Lower leg skin (tissue), 3 donors: Measurements from ENCODE around the gene ARHGAP25.

ENCODE experiments used
- POLR2A ChIP-seq, 2 donors: fragments of 450-650 bp; IDR thresholded peaks; one replicate each; pipeline ENCODE4 v1.6.1; 2016 to 2017; ENCODE audit warnings: antibody characterized with exemption in 2 of 2, mild to moderate bottlenecking in 1 of 2, moderate library complexity in 1 of 2
- TF ChIP-seq, protein P1 (sequence below), 3 donors: fragments of 450-650 bp; IDR thresholded peaks; one replicate each; pipeline ENCODE4 v1.5.1; 2016; ENCODE audit warnings: antibody characterized with exemption in 3 of 3, mild to moderate bottlenecking in 3 of 3, moderate library complexity in 2 of 3

DNA sequence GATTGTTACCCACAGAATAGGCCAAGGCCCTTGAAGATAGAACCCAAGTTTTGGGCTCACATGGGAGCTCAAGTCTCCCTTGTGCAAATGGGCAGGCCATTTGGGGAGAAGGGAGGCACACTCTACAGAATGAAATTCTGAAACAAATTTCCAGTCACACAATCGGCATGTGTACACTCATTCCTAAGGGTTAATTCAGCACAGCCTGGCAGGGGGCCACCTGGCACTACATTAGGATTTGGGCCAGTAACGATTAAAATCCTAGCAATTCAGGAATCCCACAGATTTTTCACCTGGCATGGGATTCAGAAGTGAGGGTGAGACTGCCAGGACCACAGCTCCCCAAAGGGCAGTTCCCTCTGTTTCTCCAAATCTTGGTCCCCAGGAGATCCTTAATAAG is 90.2 kb downstream of the ARHGAP25 start:
- TF ChIP-seq POLR2A (IDR thresholded peaks at IDR 0.05), result no peak
- TF ChIP-seq, protein P1, sequence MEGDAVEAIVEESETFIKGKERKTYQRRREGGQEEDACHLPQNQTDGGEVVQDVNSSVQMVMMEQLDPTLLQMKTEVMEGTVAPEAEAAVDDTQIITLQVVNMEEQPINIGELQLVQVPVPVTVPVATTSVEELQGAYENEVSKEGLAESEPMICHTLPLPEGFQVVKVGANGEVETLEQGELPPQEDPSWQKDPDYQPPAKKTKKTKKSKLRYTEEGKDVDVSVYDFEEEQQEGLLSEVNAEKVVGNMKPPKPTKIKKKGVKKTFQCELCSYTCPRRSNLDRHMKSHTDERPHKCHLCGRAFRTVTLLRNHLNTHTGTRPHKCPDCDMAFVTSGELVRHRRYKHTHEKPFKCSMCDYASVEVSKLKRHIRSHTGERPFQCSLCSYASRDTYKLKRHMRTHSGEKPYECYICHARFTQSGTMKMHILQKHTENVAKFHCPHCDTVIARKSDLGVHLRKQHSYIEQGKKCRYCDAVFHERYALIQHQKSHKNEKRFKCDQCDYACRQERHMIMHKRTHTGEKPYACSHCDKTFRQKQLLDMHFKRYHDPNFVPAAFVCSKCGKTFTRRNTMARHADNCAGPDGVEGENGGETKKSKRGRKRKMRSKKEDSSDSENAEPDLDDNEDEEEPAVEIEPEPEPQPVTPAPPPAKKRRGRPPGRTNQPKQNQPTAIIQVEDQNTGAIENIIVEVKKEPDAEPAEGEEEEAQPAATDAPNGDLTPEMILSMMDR (IDR thresholded peaks at IDR 0.05), result no peak
